Ovary (tissue), 9 donors: ENCODE results near the gene CRYZL1. TPM values are rescaled to one million over a fixed set of nuclear protein-coding genes. Genes with fewer than 3 reads are reported as not detected.

Experiments used
- DNase-seq, 5 donors: peaks; one replicate each; pipeline ENCODE4 v3.0.0-alpha.2; 2019 to 2020
- H3K27ac ChIP-seq, 2 donors: fragments of 200-600 bp; one replicate each; pipeline versions ENCODE4 v1.5.1 to v1.8.0; 2019 to 2022
- H3K27me3 ChIP-seq: fragments of 200-600 bp; one replicate; pipeline ENCODE4 v1.8.0; 2022
- H3K36me3 ChIP-seq: fragments of 200-600 bp; sonication (generic); one replicate; pipeline ENCODE4 v1.5.1; 2019
- H3K4me1 ChIP-seq: one replicate; pipeline ENCODE4 v1.8.1; 2013; ENCODE audit warnings: mild to moderate bottlenecking, moderate library complexity; ENCODE audit not compliant: insufficient read depth
- H3K4me3 ChIP-seq: fragments of 200-600 bp; sonication (generic); one replicate; pipeline ENCODE4 v1.5.1; 2017
- H3K9me3 ChIP-seq, 2 donors: fragments of 200-600 bp in 1 of 2; sonication (generic) in 1 of 2; one replicate each; pipeline versions ENCODE4 v1.5.1 to v1.8.1; 2013 to 2019; ENCODE audit warnings: mild to moderate bottlenecking in 1 of 2, moderate library complexity in 1 of 2
- EP300 ChIP-seq: sonication (generic); formaldehyde crosslinking; IDR thresholded peaks from one replicate; pipeline ENCODE4 v1.6.1; 2017; ENCODE audit warnings: antibody characterized with exemption
- POLR2A ChIP-seq: fragments of 450-650 bp; IDR thresholded peaks from one replicate; pipeline ENCODE4 v1.6.1; 2017; ENCODE audit warnings: antibody characterized with exemption, mild to moderate bottlenecking, moderate library complexity
- WGBS, 3 donors: extraction: QIAGEN DNeasy Blood & Tissue Kit in 1 of 3; methylation state at CpG; one replicate each; pipeline versions ENCODE4 v1.1.5 to v1.1.7; 2013 to 2017; 5-methylcytosine and 5-hydroxymethylcytosine counted together
- intact Hi-C, 4 donors: fragments of 100-400 bp; cut with DNase I; formaldehyde crosslinking; loops; one replicate each; pipeline versions ENCODE4 v1.11.0 to v1.15.1; 2022 to 2023
- polyA plus RNA-seq, 2 donors: library from polyadenylated mRNA; stranded (reverse); fragments of 200-250 nt in 1 of 2; fragments of 350-450 nt in 1 of 2; fragmentation: Illumina TruSeq in 1 of 2; extraction: RNeasy Lipid Tissue Mini Kit (QIAGEN cat#74804) in 1 of 2; gene quantifications; one replicate each; pipeline ENCODE4 v1.2.3, GENCODE V29; 2013 to 2014
- total RNA-seq, 7 donors: library from RNA; depleted of rRNA in 2 of 7; stranded (reverse); fragments of >200 nt in 2 of 7; fragmentation: NEBNext Ultra II Directional in 3 of 7; extraction: Animal tissue kit (Norgen Biotek cat#: 25700) in 3 of 7; gene quantifications; one replicate each; pipeline versions ENCODE4 v1.1.0 to v1.2.4, GENCODE V29; 2016 to 2023
- TF ChIP-seq, protein P1 (sequence below), 3 donors: fragments of 450-650 bp in 2 of 3; fragments of 200-600 bp in 1 of 3; IDR thresholded peaks; one replicate each; pipeline versions ENCODE4 v1.5.1 to v1.8.0; 2016 to 2022; ENCODE audit warnings: antibody characterized with exemption in 3 of 3, mild to moderate bottlenecking in 1 of 3
- donor health status: DM: no; HTN: no; CAD: no; lungs with moderate emphysema.
- donor health status: DM: no; HTN: no; CAD: no.
- donor health status: Bipolar disorder and iron deficiency.
- donor health status: DM: yes; HTN: yes; CAD: no.
- donor health status: DM: no; HTN: no; CAD: no.
- donor health status: DM: yes; HTN: yes; CAD: no.

CRYZL1 gene
- total and polyA plus RNA-seq, 9 donors = 27.0 to 59.6 (median 45.9) TPM

DNA sequence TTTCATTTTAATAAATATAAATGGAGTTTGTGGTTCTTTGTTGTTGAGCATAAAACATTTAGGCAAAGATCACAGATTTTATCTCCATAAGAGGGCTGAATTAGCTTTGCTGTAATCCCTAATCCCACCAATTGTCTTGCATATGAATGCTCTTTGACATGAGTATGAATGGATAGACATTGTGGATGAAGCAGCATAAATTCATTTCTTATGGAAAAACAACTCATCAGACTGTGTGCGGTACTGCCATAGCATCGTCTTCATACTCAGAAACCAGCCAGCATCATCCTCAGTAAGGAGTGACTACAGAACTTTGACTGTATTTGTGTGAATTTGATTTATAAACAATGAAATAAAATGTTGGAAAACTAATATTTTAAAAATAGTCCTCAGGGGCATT, 79.2 kb downstream of the CRYZL1 start:
- Histone ChIP-seq H3K9me3 (no peaks in the 10 kb centered on the region), H3K27me3 (no peaks in the 10 kb centered on the region), H3K4me1 (peaks cover 1% of the 10 kb centered on the region), H3K4me3 (no peak overlapping the region), H3K27ac (no peak overlapping the region), H3K36me3 (no peaks in the 10 kb centered on the region)
- intact Hi-C loops = no loop called here
- 97 to 100% (median 99%) methylated on average over 2 of the region's 2 CpGs for WGBS, 3 donors
- no peak for DNase-seq
- TF ChIP-seq, protein P1, sequence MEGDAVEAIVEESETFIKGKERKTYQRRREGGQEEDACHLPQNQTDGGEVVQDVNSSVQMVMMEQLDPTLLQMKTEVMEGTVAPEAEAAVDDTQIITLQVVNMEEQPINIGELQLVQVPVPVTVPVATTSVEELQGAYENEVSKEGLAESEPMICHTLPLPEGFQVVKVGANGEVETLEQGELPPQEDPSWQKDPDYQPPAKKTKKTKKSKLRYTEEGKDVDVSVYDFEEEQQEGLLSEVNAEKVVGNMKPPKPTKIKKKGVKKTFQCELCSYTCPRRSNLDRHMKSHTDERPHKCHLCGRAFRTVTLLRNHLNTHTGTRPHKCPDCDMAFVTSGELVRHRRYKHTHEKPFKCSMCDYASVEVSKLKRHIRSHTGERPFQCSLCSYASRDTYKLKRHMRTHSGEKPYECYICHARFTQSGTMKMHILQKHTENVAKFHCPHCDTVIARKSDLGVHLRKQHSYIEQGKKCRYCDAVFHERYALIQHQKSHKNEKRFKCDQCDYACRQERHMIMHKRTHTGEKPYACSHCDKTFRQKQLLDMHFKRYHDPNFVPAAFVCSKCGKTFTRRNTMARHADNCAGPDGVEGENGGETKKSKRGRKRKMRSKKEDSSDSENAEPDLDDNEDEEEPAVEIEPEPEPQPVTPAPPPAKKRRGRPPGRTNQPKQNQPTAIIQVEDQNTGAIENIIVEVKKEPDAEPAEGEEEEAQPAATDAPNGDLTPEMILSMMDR (IDR thresholded peaks at IDR 0.05) = no peak
- TF ChIP-seq POLR2A = no peak
- no peak for TF ChIP-seq EP300

DNA sequence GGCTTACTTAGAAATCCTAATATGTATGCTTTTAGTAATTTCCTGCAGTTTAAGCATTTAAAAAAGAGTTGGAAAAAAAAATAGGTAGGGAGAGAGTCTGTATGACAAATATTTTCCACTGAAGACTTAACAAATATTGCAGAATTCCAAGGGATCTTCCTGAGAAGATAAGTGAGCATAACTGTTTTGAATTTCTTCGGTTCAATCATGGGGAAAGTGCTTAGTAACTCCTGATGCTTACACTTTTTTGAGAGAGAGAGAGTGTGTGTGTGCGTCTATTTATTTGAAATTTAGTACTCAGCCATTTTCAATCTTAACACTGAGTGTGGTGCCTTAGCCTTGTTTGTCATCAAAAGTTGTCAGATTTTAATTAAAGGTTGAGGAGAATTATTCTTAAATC, 80.2 kb downstream of the CRYZL1 start:
- DNase-seq = no peak
- H3K27ac ChIP-seq = no peak overlapping the region
- TF ChIP-seq POLR2A = no peak
- TF ChIP-seq, protein P1 (IDR thresholded peaks at IDR 0.05) = no peak
- no peak for TF ChIP-seq EP300

DNA sequence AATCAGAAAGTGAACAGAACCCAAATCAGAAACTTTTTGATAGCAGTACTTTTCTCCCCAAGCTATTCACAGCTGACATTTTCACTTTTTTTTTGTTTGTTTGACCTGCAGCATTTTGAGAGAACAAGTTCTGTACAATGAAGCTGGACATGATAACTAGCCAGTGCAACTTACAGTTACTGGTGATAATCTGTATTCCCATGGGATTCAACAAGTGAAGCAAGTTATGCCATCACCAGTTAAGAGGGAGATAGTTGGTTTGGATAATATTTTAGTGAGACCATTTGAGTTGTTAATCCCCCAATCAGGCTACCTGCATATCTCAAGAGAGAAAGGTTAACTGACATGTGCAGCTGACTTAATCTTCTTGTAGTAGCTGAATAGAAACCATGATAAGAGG, 80.6 kb downstream of the CRYZL1 start:
- intact Hi-C loops = no loop called here
- H3K36me3 ChIP-seq = no peaks in the 10 kb centered on the region
- no peaks in the 10 kb centered on the region for H3K27me3 ChIP-seq
- no peaks in the 10 kb centered on the region for H3K9me3 ChIP-seq
- DNase-seq = no peak
- H3K4me1 ChIP-seq = peaks cover 1% of the 10 kb centered on the region
- no peak for TF ChIP-seq POLR2A
- TF ChIP-seq EP300 = no peak
- TF ChIP-seq, protein P1 (IDR thresholded peaks at IDR 0.05) = no peak
- H3K27ac ChIP-seq = no peak overlapping the region
- H3K4me3 ChIP-seq = no peak overlapping the region

More for the DNA sequence above, 80.2 kb downstream of the CRYZL1 start:
- Histone ChIP-seq H3K4me3 (no peak overlapping the region), H3K27me3 (no peaks in the 10 kb centered on the region), H3K36me3 (no peaks in the 10 kb centered on the region), H3K4me1 (peaks cover 1% of the 10 kb centered on the region), H3K9me3 (no peaks in the 10 kb centered on the region)
- intact Hi-C loops = no loop called here
- 14 to 16% (median 15%) methylated on average over 2 of the region's 2 CpGs for WGBS, 3 donors

DNA sequence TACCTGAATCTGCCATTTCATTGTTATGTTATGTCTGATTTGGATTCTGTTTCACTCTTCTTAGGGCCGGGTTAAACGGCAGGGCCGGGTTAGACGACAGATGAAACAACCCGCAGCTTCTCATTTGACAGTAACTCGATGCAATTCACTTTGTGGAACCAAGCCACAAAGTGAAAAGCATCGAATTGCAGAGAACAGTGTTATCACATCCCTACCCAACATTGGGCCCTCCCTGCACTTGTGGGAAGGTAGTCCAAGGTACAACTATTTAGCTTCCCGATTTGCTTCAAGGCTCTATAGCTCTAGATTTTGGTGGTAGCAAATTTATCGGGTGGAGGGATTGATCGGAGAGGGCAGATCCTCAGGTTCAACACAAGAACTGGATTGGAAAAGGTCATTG, 81.7 kb downstream of the CRYZL1 start:
- Histone ChIP-seq H3K27me3 (no peaks in the 10 kb centered on the region), H3K9me3 (no peaks in the 10 kb centered on the region), H3K36me3 (no peaks in the 10 kb centered on the region), H3K4me3 (no peak overlapping the region), H3K27ac (no peak overlapping the region), H3K4me1 (peaks cover 1% of the 10 kb centered on the region)
- 87 to 91% (median 87%) methylated on average over 10 of the region's 10 CpGs for WGBS, 3 donors
- no peak for DNase-seq
- intact Hi-C loops = no loop called here
- TF ChIP-seq EP300 (no peak), POLR2A (no peak)
- TF ChIP-seq, protein P1 (IDR thresholded peaks at IDR 0.05) = no peak
